Endothelial cell (in vitro differentiated cells): Measurements from ENCODE around the gene AGBL1. TPM values are rescaled to one million over a fixed set of nuclear protein-coding genes. Genes with fewer than 3 reads are reported as not detected.

ENCODE experiments used
- DNase-seq: peaks from one replicate; pipeline ENCODE4 v3.0.0; 2021; ENCODE audit warnings: low spot score
- H3K27ac Mint-ChIP-seq: one replicate; pipeline ENCODE4 v1.8.0; 2021; ENCODE audit warnings: mixed read lengths, inconsistent platforms; ENCODE audit not compliant: unreplicated experiment
- H3K27me3 Mint-ChIP-seq: one replicate; pipeline ENCODE4 v1.8.0; 2021; ENCODE audit warnings: mild to moderate bottlenecking, moderate library complexity, mixed read lengths, inconsistent platforms; ENCODE audit not compliant: unreplicated experiment
- H3K36me3 Mint-ChIP-seq: one replicate; pipeline ENCODE4 v1.8.0; 2021; ENCODE audit warnings: mild to moderate bottlenecking, low read depth, mixed read lengths, inconsistent platforms; ENCODE audit not compliant: unreplicated experiment
- H3K4me1 Mint-ChIP-seq: one replicate; pipeline ENCODE4 v1.8.0; 2021; ENCODE audit warnings: mild to moderate bottlenecking, mixed read lengths, inconsistent platforms; ENCODE audit not compliant: unreplicated experiment
- H3K4me3 Mint-ChIP-seq: one replicate; pipeline ENCODE4 v1.8.0; 2021; ENCODE audit warnings: mild to moderate bottlenecking, mixed read lengths, inconsistent platforms; ENCODE audit not compliant: unreplicated experiment
- H3K9me3 Mint-ChIP-seq: one replicate; pipeline ENCODE4 v1.8.0; 2021; ENCODE audit warnings: mixed read lengths, inconsistent platforms; ENCODE audit not compliant: unreplicated experiment
- total RNA-seq: library from RNA; stranded (reverse); fragmentation: NEBNext Ultra II Directional; extraction: Animal tissue kit (Norgen Biotek cat#: 25700); gene quantifications from one replicate; pipeline ENCODE4 v1.2.1, GENCODE V29; 2021; ENCODE audit not compliant: unreplicated experiment
- TF ChIP-seq, protein P1 (sequence below): fragments of 200-600 bp; sonication (generic); IDR thresholded peaks from one replicate; pipeline ENCODE4 v1.5.0; 2021; ENCODE audit warnings: antibody characterized with exemption; ENCODE audit not compliant: unreplicated experiment

The AGBL1 gene
- total RNA-seq, 1 donor from 2014 or later: 0.03 TPM

DNA sequence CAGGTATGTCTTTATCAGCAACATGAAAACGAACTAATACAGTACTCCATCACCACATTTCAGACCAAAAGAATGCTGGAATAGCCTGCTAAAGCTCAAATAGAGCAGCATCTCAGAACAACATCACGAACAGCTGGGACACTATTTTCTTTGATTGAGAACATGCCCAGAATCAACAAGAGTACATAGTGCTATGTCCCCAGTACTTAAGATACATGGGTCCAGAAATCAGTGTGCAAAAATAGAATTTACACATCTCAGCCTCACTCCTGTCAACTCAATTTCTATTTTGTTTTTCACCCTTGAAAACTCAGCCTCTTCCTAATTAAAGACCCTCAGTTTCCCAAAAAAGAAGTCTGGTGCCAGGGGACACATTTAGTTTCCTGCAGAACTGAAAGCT is 753.9 kb downstream of the AGBL1 start:
- Mint-ChIP-seq H3K4me3 (no peak overlapping the region), H3K27me3 (peaks cover 3% of the 10 kb centered on the region), H3K36me3 (no peaks in the 10 kb centered on the region), H3K4me1 (no peaks in the 10 kb centered on the region), H3K9me3 (no peaks in the 10 kb centered on the region), H3K27ac (no peak overlapping the region)
- no peak for DNase-seq
- TF ChIP-seq, protein P1, sequence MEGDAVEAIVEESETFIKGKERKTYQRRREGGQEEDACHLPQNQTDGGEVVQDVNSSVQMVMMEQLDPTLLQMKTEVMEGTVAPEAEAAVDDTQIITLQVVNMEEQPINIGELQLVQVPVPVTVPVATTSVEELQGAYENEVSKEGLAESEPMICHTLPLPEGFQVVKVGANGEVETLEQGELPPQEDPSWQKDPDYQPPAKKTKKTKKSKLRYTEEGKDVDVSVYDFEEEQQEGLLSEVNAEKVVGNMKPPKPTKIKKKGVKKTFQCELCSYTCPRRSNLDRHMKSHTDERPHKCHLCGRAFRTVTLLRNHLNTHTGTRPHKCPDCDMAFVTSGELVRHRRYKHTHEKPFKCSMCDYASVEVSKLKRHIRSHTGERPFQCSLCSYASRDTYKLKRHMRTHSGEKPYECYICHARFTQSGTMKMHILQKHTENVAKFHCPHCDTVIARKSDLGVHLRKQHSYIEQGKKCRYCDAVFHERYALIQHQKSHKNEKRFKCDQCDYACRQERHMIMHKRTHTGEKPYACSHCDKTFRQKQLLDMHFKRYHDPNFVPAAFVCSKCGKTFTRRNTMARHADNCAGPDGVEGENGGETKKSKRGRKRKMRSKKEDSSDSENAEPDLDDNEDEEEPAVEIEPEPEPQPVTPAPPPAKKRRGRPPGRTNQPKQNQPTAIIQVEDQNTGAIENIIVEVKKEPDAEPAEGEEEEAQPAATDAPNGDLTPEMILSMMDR: no peak

DNA sequence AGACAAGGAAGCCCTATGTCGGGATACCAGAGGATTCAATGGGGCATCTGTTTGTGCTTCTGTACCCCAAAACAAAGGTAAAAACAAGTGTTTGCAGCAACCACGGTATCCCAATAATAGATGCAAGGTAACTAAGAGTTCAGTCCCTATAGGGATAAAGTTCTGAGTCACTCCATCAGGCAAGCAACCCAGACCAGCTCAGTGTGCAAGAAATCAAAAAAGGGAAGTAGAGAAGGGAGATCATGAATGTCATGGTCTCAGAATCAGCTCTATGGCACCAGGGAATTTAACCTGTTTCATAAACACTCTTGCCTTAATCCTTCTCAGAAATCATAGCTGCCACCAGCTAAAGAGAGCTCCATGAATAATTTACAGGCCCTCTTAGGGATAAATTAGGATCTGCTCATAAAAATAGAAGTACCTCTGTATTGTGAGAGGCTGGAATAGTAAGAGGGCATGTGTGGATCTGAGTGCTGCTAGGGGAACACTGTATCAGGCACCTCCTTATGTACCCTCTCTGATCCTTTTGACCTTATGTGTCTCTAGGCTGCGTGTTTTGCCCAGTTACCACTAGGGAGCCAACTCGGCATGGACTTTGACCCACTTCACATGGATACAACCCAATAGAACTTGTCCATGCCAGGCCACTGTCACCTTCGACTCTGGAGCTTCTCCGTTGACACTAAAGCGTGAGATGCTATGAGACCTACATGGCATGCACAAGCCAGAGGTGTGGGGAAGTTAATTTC is 754.6 kb downstream of the AGBL1 start:
- Mint-ChIP-seq H3K4me3 (no peak overlapping the region), H3K27ac (no peak overlapping the region), H3K4me1 (no peaks in the 10 kb centered on the region), H3K27me3 (peaks cover 3% of the 10 kb centered on the region), H3K9me3 (no peaks in the 10 kb centered on the region), H3K36me3 (no peaks in the 10 kb centered on the region)
- no peak for DNase-seq
- TF ChIP-seq, protein P1: no peak

DNA sequence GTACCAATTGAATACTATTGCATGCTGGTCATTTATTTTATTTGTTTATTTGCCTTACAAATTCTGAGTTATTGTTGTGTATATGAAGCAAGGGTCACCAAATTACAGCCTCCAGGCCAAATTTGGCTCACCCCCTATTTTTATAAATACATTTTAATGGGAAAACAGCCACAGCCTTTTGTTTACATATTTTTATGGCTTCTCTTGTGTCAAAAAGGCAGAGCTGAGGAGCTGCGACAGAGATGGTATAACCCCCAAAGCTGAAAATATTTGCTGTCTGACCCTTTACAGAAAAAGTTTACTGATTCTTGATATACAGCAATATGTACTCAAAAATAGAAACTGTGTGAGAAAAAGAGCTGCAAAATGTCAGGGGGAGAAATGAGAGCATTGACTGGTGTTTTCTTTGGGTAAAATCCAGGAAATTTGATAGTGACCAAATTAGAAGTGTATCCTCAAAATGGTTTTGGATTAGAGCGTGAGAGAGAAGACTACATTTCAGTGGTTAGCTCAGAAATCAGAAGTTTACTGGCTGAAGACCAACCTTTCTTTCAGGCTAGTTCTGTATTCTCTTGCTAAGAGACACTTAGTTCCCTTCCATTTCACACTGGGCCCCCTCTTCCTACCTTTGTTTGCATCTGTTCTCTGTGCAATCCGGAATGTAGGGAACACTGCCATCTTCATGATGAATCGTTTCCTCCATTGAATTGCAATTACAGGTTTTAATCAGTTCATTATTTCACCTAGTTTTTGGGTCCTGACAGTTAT is 757.8 kb downstream of the AGBL1 start:
- peaks cover 3% of the 10 kb centered on the region for H3K27me3 Mint-ChIP-seq
- no peaks in the 10 kb centered on the region for H3K36me3 Mint-ChIP-seq
- TF ChIP-seq, protein P1: no peak
- H3K4me1 Mint-ChIP-seq: no peaks in the 10 kb centered on the region
- no peaks in the 10 kb centered on the region for H3K9me3 Mint-ChIP-seq
- no peak overlapping the region for H3K4me3 Mint-ChIP-seq
- DNase-seq: no peak
- no peak overlapping the region for H3K27ac Mint-ChIP-seq

DNA sequence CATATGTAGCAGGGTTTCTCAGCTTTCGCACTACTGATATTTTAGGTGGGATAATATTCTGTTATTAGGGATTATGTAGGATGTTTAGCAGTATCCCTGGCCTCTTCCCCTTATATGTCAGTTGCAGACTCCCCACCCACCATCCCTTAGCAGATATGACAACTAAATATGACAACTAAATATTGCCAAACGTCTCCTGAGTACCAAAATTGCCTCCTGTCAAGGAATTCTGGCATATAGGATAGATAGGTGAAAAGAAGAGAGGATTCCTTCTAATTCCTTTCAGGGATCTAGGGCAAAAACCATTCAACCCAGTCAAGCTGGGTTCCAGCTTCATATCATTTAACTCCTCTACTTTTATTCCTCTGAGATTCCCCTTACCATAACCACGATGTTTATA is 759.8 kb downstream of the AGBL1 start:
- no peak overlapping the region for H3K27ac Mint-ChIP-seq
- no peaks in the 10 kb centered on the region for H3K36me3 Mint-ChIP-seq
- no peaks in the 10 kb centered on the region for H3K4me1 Mint-ChIP-seq
- H3K27me3 Mint-ChIP-seq: no peaks in the 10 kb centered on the region
- no peak overlapping the region for H3K4me3 Mint-ChIP-seq
- TF ChIP-seq, protein P1: no peak
- no peaks in the 10 kb centered on the region for H3K9me3 Mint-ChIP-seq
- DNase-seq: no peak

DNA sequence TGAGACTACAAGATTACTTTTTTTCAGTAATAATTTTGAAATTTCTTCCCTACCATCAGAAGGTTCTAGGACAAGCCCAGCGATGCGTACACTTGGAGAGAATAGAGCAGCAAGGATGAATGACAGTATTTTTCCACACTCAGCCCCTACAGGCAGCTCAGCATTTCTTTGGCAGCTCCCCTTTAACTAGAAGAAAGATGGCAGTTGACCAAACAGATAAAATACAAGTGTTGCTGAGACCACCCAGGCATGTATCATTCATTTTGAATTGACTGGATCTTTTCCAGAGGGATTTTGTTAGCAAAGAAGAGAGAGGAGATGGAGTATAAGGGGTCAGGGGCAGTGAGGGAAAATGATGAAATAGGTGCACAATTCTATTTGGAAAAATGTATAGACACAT is 761.3 kb downstream of the AGBL1 start:
- H3K4me3 Mint-ChIP-seq: no peak overlapping the region
- TF ChIP-seq, protein P1: no peak
- DNase-seq: no peak
- H3K27ac Mint-ChIP-seq: no peak overlapping the region
- H3K9me3 Mint-ChIP-seq: no peaks in the 10 kb centered on the region
- no peaks in the 10 kb centered on the region for H3K4me1 Mint-ChIP-seq
- H3K27me3 Mint-ChIP-seq: no peaks in the 10 kb centered on the region
- no peaks in the 10 kb centered on the region for H3K36me3 Mint-ChIP-seq
